Activated T-cell treated with anti-CD3 and anti-CD28 coated beads for 48 hours (primary cell): ENCODE data around the gene SFMBT2.

ENCODE experiments used
- DNase-seq: peaks from one replicate; pipeline ENCODE4 v3.0.0-alpha.2; 2020; ENCODE audit warnings: low read depth

Gene SFMBT2

GRCh38 chr10:7134448-7134847, 276.4 kb downstream of the SFMBT2 start:
- no peak for DNase-seq

- DNase-seq = no peak
Observed at GRCh38 chr10:7133958-7134357, 276.9 kb downstream of the SFMBT2 start.

- DNase-seq = no peak
Observed at GRCh38 chr10:7133278-7133677, 277.6 kb downstream of the SFMBT2 start.

- DNase-seq = no peak
Observed at GRCh38 chr10:7130191-7130911, 280.5 kb downstream of the SFMBT2 start.

- DNase-seq = no peak
Observed at GRCh38 chr10:7123774-7124173, 287.1 kb downstream of the SFMBT2 start.

- DNase-seq = no peak
Observed at GRCh38 chr10:7122561-7122960, 288.3 kb downstream of the SFMBT2 start.

GRCh38 chr10:7121154-7121797, 289.6 kb downstream of the SFMBT2 start:
- DNase-seq = peak; percentile 63

- no peak for DNase-seq
Observed at GRCh38 chr10:7119325-7120015, 291.4 kb downstream of the SFMBT2 start.

- no peak for DNase-seq
Observed at GRCh38 chr10:7117806-7118674, 292.8 kb downstream of the SFMBT2 start.

- no peak for DNase-seq
Observed at GRCh38 chr10:7117177-7117799, 293.5 kb downstream of the SFMBT2 start.

- no peak for DNase-seq
Observed at GRCh38 chr10:7111561-7111960, 299.3 kb downstream of the SFMBT2 start.

GRCh38 chr10:7111089-7111488, 299.7 kb downstream of the SFMBT2 start:
- DNase-seq = no peak
